ENCODE measurements around the gene OFD1. TPM values are rescaled to one million over a fixed set of nuclear protein-coding genes. Genes with fewer than 3 reads are reported as not detected.

The OFD1 gene
- total and polyA plus RNA-seq, 8 donors, result 19.1 to 79.1 (median 59.4) TPM

GRCh38 chrX:13803116-13803515, 68.6 kb downstream of the OFD1 start:
- Histone ChIP-seq H3K27me3 (peaks cover 0 to 4% of the 10 kb centered on the region in 2 donors), H3K9me3 (no peaks in the 10 kb centered on the region), H3K27ac (no peak overlapping the region), H3K4me3 (no peak overlapping the region), H3K36me3 (no peaks in the 10 kb centered on the region), H3K4me1 (no peaks in the 10 kb centered on the region)
- TF ChIP-seq CTCF (IDR thresholded peaks at IDR 0.05), result no peak
- ATAC-seq (no peak), DNase-seq (no peak)
- intact Hi-C loops (cut with DNase I), result no loop called here

- Histone ChIP-seq H3K4me1 (no peaks in the 10 kb centered on the region), H3K27me3 (peaks cover 0 to 8% of the 10 kb centered on the region in 2 donors), H3K4me3 (no peak overlapping the region), H3K36me3 (no peaks in the 10 kb centered on the region), H3K27ac (no peak overlapping the region), H3K9me3 (no peaks in the 10 kb centered on the region)
- ATAC-seq, result no peak
- no peak for TF ChIP-seq CTCF (IDR thresholded peaks at IDR 0.05)
- DNase-seq, result no peak
- intact Hi-C loops (cut with DNase I), result no loop called here
Measured at GRCh38 chrX:13805241-13805640, 70.7 kb downstream of the OFD1 start.

- intact Hi-C loops (cut with DNase I), result no loop called here
- Histone ChIP-seq H3K4me1 (no peaks in the 10 kb centered on the region), H3K27ac (no peak overlapping the region), H3K4me3 (no peak overlapping the region), H3K9me3 (no peaks in the 10 kb centered on the region), H3K36me3 (no peaks in the 10 kb centered on the region), H3K27me3 (peaks cover 0 to 10% of the 10 kb centered on the region in 2 donors)
- TF ChIP-seq CTCF (IDR thresholded peaks at IDR 0.05), result no peak
- ATAC-seq, result no peak
- DNase-seq, result no peak
Measured at GRCh38 chrX:13808293-13808692, 73.7 kb downstream of the OFD1 start.

- Histone ChIP-seq H3K27ac (no peak overlapping the region), H3K4me3 (no peak overlapping the region), H3K27me3 (peaks cover 0 to 10% of the 10 kb centered on the region in 2 donors), H3K4me1 (no peaks in the 10 kb centered on the region), H3K36me3 (no peaks in the 10 kb centered on the region), H3K9me3 (no peaks in the 10 kb centered on the region)
- TF ChIP-seq CTCF (IDR thresholded peaks at IDR 0.05), result no peak
- ATAC-seq, result no peak
- no peak for DNase-seq
- intact Hi-C loops (cut with DNase I), result no loop called here
Measured at GRCh38 chrX:13808865-13809264, 74.3 kb downstream of the OFD1 start.

GRCh38 chrX:13815664-13816063, 81.1 kb downstream of the OFD1 start:
- no peak for TF ChIP-seq CTCF (IDR thresholded peaks at IDR 0.05)
- intact Hi-C loops (cut with DNase I), result no loop called here

More at GRCh38 chrX:13815664-13816063, 81.1 kb downstream of the OFD1 start:
- Histone ChIP-seq H3K27me3 (peaks cover 0 to 8% of the 10 kb centered on the region in 2 donors), H3K4me3 (no peak overlapping the region), H3K27ac (no peak overlapping the region), H3K36me3 (no peaks in the 10 kb centered on the region), H3K4me1 (no peaks in the 10 kb centered on the region), H3K9me3 (no peaks in the 10 kb centered on the region)
- DNase-seq, result no peak
- ATAC-seq, result no peak
